HG03469 (cell line): Measurements from ENCODE around the gene MIPOL1.
"Not testable (repeated sequence)": the region's sequence is repeated elsewhere in the genome, so short reads cannot be mapped to it uniquely, and the experiment has no call there.

Experiments
- ATAC-seq: cut with Tn5 transposase; IDR thresholded peaks from one replicate; pipeline ENCODE4 v1.9.1; 2021; ENCODE audit warnings: mild to moderate bottlenecking, moderate library complexity, moderate number of reproducible peaks; ENCODE audit not compliant: unreplicated experiment

Gene MIPOL1

DNA sequence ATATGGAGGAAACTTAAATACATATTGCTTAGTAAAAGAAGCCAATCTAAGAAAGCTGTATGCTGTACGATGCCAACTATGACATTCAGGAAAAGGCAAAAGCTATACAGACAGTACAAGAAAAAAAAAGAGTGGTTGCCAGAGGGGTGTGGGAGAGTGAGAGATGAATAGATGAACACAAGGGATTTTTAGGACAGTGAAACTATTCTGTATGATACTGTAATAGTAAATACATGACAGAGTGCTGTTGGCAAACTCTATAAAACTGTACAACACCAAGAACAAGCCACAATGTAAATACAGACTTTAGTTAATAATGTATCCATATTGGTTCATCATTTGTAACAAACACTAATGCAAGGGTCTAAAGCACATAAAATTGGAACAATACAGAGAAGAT lies 10.9 kb upstream of the MIPOL1 start:
- ATAC-seq = no peak

DNA sequence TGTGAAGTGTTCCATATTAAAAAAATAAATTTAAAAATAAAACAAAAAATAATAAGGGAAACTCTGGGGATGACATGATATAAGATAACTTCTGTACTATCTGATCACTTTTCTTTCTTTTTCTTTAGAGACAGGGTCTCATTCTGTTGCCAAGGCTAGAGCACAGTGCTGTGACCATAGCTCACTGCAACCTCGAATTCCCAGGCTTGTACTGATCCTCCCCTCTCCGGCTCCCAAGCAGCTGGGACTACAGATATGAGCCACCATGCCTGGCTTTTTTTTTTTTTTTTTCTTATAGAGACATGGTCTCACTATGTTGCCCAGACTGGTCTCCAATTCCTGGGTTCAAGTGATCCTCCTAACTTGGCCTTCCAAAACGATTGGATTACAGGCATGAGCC lies 10.4 kb upstream of the MIPOL1 start:
- no peak for ATAC-seq

DNA sequence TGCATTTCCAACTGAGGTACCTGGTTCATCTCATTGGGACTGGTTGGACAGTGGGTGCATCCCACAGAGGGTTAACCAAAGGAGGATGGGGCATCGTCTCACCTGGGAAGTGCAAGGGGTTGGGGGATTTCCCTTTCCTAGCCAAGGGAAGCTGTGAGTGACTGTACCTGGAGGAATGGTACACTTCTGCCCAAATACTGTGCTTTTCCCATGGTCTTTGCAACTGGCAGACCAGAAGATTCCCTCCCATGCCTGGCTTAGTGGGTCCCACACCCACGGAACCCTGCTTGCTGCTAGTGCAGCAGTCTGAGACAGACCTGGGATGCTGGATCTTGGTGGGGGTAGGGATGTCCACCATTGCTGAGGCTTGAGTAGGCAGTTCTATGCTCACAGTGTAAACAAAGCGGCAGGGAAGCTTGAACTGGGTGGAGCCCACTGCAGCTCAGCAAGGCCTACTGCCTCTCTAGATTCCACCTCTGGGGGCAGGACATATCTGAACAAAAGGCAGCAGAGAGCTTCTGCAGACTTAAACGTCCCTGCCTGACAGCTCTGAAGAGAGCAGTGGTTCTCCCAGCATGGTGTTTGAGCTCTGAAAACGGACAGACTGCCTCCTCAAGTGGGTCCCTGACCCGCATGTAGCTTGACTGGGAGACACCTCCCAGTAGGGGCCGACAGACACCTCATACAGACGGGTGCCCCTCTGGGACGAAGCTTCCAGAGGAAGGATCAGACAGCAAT lies 9.7 kb upstream of the MIPOL1 start:
- ATAC-seq = not testable (repeated sequence)

- not testable (repeated sequence) for ATAC-seq
Measured at GRCh38 chr14:37189733-37190132, 8.0 kb upstream of the MIPOL1 start.

DNA sequence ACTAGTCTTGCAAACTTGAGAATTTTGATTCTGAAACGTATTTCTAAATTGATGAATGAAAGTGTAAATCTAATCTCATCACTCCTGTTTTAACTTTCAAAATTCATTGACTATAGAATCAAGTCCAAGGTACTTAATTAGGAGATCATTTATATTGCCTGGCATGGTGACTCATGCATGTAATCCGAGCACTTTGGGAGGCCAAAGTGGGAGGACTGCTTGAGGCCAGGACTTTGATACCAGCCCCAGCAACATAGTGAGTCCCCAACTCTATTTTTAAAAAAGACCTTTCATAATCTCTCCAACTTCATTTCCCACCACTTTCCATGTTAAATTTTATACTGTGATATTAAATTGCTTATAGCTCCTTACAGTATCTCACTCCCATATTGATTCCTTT lies 3.0 kb upstream of the MIPOL1 start:
- no peak for ATAC-seq

DNA sequence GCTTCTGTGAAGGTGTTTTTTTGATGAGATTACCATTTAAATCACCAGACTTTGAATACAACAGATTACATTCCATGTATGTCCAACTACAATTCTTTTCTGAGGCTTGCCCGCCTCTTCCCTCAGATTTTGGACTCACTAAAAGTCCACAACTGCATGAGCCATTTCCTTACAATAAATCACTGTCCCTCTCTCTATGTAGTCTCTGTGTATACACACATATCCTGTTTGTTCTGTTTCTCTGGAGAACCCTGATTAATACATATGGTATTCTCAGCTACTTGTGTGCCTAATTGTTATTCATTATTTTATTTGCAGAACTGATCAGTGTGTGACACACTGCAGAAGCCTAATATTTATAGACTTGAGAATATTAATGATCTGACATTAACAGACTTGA lies 2.4 kb upstream of the MIPOL1 start:
- no peak for ATAC-seq

- no peak for ATAC-seq
Measured at GRCh38 chr14:37196604-37197420, 925 bp upstream of the MIPOL1 start.

GRCh38 chr14:37198273-37198598 lies 499 bp downstream of the MIPOL1 start:
- no peak for ATAC-seq

GRCh38 chr14:37198907-37199306 lies 1.2 kb downstream of the MIPOL1 start:
- ATAC-seq = no peak

- ATAC-seq = no peak
Measured at GRCh38 chr14:37201724-37202123, 4.0 kb downstream of the MIPOL1 start.

DNA sequence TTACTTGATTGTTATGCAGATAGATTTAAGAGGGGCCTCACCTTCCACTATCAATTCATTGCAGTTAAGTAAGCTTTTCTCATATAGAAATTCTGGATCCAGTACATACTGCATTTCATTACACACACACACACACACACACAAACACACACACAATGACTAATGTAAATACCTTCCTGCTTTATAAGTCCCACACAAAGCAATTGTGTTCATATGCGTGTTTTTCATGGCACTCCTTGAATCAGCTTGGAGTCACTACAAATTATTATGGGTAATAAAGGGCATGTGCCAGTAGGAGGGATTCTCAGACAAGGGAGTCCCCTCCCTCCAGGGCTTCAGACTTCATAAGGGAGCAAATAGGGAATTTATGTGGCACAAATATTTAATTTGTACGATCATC lies 4.5 kb downstream of the MIPOL1 start:
- no peak for ATAC-seq

- ATAC-seq = no peak
Measured at GRCh38 chr14:37202812-37203211, 5.1 kb downstream of the MIPOL1 start.

DNA sequence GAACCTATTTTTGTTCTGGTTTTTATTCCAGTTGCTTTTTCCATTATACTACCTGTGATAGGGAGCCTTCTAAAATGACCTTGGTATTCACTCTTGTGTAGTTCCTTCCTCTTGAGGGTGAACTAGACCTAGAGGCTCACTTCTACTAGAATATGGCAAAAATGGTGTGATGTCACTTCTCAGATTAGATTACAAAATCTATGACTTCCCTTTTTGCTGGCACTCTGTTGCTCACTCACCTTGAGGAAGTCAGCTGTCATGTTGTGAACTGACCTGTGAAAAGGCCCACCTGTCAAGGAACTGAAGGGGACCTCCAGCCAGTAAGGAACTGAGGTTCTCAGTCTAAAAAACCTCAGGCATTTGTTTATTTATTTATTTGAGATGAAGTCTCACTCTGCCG lies 5.7 kb downstream of the MIPOL1 start:
- ATAC-seq = no peak

GRCh38 chr14:37205623-37206605 lies 8.2 kb downstream of the MIPOL1 start:
- ATAC-seq = not testable (repeated sequence)

GRCh38 chr14:37209617-37210016 lies 11.9 kb downstream of the MIPOL1 start:
- not testable (repeated sequence) for ATAC-seq

GRCh38 chr14:37210448-37210847 lies 12.7 kb downstream of the MIPOL1 start:
- ATAC-seq = no peak

GRCh38 chr14:37213016-37213415 lies 15.3 kb downstream of the MIPOL1 start:
- ATAC-seq = no peak

GRCh38 chr14:37215345-37215744 lies 17.6 kb downstream of the MIPOL1 start:
- ATAC-seq = no peak

DNA sequence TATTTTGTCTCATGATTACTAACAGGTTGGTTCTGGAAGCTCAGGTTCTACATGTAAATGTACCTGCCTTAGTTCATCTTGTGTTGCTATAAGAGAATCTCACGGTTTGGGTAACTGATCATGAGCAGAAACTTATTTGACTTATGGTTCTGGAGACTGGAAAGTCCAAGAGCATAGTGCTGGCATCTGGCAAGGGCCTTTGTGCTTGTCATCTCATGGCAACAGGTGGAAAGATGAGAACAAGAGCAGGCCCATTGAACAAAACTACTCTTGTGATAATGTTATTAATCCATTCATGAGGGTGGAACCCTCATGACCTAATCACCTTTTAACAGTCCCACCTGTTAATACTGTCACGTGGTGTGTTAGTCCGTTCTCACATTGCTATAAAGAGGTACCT lies 23.3 kb downstream of the MIPOL1 start:
- ATAC-seq = no peak

DNA sequence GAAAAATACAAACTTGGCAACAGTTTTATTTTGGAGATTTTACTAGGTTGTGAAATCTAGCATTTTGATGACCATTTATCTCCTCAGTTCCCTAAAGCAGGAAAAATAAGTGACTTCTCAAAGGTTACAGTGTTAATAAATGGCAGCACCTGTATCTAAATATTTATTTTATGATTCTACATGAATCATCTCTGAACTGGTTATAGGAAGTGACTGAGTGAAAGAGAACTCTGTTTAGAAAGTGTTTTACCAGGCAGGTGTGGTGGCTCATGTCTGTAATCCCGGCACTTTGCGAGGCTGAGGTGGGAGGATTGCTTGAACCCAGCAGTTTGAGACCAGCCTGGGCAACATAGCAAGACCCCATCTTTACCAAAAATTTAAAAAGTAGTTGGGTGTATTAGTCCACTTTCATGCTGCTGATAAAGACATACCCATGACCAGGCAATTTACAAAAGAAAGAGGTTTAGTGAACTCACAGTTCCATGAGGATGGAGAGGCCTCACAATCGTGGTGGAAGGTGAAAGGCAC lies 26.3 kb downstream of the MIPOL1 start:
- no peak for ATAC-seq

DNA sequence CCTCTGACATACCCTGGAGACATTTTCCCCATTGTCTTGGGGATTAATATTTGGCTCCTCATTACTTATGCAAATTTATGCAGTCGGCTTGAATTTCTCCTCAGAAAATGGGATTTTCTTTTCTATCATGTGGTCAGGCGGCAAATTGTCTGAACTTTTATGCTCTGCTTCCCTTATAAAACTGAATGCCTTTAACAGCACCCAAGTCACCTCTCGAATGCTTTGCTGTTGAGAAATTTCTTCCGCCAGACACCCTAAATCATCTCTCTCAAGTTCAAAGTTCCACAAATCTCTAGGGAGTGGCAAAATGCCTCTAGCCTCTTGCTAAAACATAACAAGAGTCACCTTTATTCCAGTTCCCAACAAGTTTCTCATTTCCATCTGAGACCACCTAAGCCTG lies 27.9 kb downstream of the MIPOL1 start:
- not testable (repeated sequence) for ATAC-seq
